H1 (cell line): ENCODE results near the gene KLF13.

Experiments
- EP300 ChIP-seq, 2 experiments: IDR thresholded peaks; 1 replicate in 1 of 2; 2 replicates in 1 of 2; pipeline ENCODE4 v1.6.1; 2011 to 2012; ENCODE audit warnings: low read depth in 2 of 2, low read length in 2 of 2, mild to moderate bottlenecking in 2 of 2, borderline replicate concordance in 1 of 2, inconsistent platforms in 1 of 2, moderate library complexity in 1 of 2
- EZH2 ChIP-seq: fragments of 200-600 bp; sonication (generic); IDR thresholded peaks from 2 replicates; pipeline ENCODE4 v1.7.1; 2012; ENCODE audit warnings: low read depth, mild to moderate bottlenecking, moderate library complexity, low read length, inconsistent platforms; ENCODE audit not compliant: severe bottlenecking
- GABPA ChIP-seq: IDR thresholded peaks from 2 replicates; pipeline ENCODE4 v1.6.1; 2011; ENCODE audit warnings: mild to moderate bottlenecking, low read length, moderate library complexity, borderline replicate concordance; ENCODE audit not compliant: insufficient read depth
- MAFK ChIP-seq: IDR thresholded peaks from 2 replicates; pipeline ENCODE4 v1.6.1; 2012; ENCODE audit warnings: low read depth, mild to moderate bottlenecking, improper control_type of control experiment, low read length
- POLR2A ChIP-seq, 2 experiments: IDR thresholded peaks; 1 replicate in 1 of 2; 2 replicates in 1 of 2; pipeline ENCODE4 v1.6.1; 2011; ENCODE audit warnings: low read depth in 2 of 2, low read length in 2 of 2, mild to moderate bottlenecking in 2 of 2; ENCODE audit errors: control extremely low read depth in 1 of 2
- SIN3A ChIP-seq, 2 experiments: IDR thresholded peaks in 1 of 2; conservative IDR thresholded peaks in 1 of 2; 2 replicates each; pipeline ENCODE4 v1.6.1; 2011 to 2012; ENCODE audit warnings: low read length in 2 of 2, improper control_type of control experiment in 1 of 2, low read depth in 1 of 2, mild to moderate bottlenecking in 1 of 2
- SP1 ChIP-seq: IDR thresholded peaks from 2 replicates; pipeline ENCODE4 v1.6.1; 2011; ENCODE audit warnings: low read depth, low read length
- TEAD4 ChIP-seq: IDR thresholded peaks from 2 replicates; pipeline ENCODE4 v1.6.1; 2012; ENCODE audit warnings: low read depth, low read length, inconsistent platforms, mixed read lengths
- ZNF274 ChIP-seq: IDR thresholded peaks from 2 replicates; pipeline ENCODE4 v1.7.0; 2012; ENCODE audit warnings: low read length, borderline replicate concordance; ENCODE audit errors: extremely low read depth
- TF ChIP-seq, protein P1 (sequence below), 3 experiments: IDR thresholded peaks; 1 replicate in 2 of 3; 2 replicates in 1 of 3; pipeline versions ENCODE4 v1.5.1 to v1.6.1; 2011; ENCODE audit warnings: low read length in 3 of 3, mild to moderate bottlenecking in 3 of 3, inconsistent platforms in 2 of 3, low read depth in 1 of 3, moderate library complexity in 1 of 3; ENCODE audit not compliant: insufficient read depth in 1 of 3; ENCODE audit errors: control extremely low read depth in 1 of 3

GRCh38 chr15:31329640-31330010, 3.0 kb downstream of the KLF13 start:
- TF ChIP-seq, protein P1, sequence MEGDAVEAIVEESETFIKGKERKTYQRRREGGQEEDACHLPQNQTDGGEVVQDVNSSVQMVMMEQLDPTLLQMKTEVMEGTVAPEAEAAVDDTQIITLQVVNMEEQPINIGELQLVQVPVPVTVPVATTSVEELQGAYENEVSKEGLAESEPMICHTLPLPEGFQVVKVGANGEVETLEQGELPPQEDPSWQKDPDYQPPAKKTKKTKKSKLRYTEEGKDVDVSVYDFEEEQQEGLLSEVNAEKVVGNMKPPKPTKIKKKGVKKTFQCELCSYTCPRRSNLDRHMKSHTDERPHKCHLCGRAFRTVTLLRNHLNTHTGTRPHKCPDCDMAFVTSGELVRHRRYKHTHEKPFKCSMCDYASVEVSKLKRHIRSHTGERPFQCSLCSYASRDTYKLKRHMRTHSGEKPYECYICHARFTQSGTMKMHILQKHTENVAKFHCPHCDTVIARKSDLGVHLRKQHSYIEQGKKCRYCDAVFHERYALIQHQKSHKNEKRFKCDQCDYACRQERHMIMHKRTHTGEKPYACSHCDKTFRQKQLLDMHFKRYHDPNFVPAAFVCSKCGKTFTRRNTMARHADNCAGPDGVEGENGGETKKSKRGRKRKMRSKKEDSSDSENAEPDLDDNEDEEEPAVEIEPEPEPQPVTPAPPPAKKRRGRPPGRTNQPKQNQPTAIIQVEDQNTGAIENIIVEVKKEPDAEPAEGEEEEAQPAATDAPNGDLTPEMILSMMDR (IDR thresholded peaks at IDR 0.05; ENCODE audit: control extremely low read depth in 1 of 3, insufficient read depth in 1 of 3, low read depth in 1 of 3, low read length in 3 of 3): no peak
- TF ChIP-seq GABPA: no peak
- no peak for TF ChIP-seq POLR2A (IDR thresholded peaks at IDR 0.05; ENCODE audit: control extremely low read depth in 1 of 2, low read depth in 2 of 2, low read length in 2 of 2)
- TF ChIP-seq MAFK: no peak
- no peak for TF ChIP-seq SP1
- no peak for TF ChIP-seq TEAD4
- no peak for TF ChIP-seq SIN3A (conservative IDR thresholded peaks at IDR 0.05 in 1 of 2, IDR thresholded peaks at IDR 0.05 in 1 of 2; ENCODE audit: low read depth in 1 of 2, low read length in 2 of 2)
- TF ChIP-seq ZNF274: no peak
- no peak for TF ChIP-seq EP300 (IDR thresholded peaks at IDR 0.05; ENCODE audit: borderline replicate concordance in 1 of 2, low read depth in 2 of 2, low read length in 2 of 2)
- TF ChIP-seq EZH2: no peak
